GM13977 (cell line): ENCODE data around the gene TBPL1.

Source experiments
- DNase-seq: peaks from one replicate; pipeline ENCODE4 v3.0.0; 2012; ENCODE audit warnings: low spot score
- CTCF ChIP-seq: IDR thresholded peaks from 2 replicates; pipeline ENCODE4 v1.5.1; 2012; ENCODE audit warnings: mild to moderate bottlenecking, control low read depth; ENCODE audit not compliant: insufficient read depth; ENCODE audit errors: extremely low read depth, missing control alignments
- in situ Hi-C: fragments of 300-500 bp; cut with MboI; formaldehyde crosslinking; loops from one replicate; pipeline ENCODE4 v1.12.0; 2022; ENCODE audit warnings: low sequenced_read_pairs, low pct_unique_long_range_greater_than_20kb, mixed read lengths, inconsistent platforms; ENCODE audit not compliant: unreplicated experiment

Gene TBPL1

GRCh38 chr6:133953634-133954415, 801 bp downstream of the TBPL1 start:
- in situ Hi-C loops = no loop called here
- no peak for TF ChIP-seq CTCF
- DNase-seq = no peak

- in situ Hi-C loops = no loop called here
- DNase-seq = no peak
- no peak for TF ChIP-seq CTCF
These were observed 1.9 kb downstream of the TBPL1 start for GRCh38 chr6:133954657-133955576.

GRCh38 chr6:133955582-133956415, 2.8 kb downstream of the TBPL1 start:
- TF ChIP-seq CTCF = no peak
- DNase-seq = no peak
- in situ Hi-C loops = no loop called here

- in situ Hi-C loops = no loop called here
- TF ChIP-seq CTCF = no peak
- DNase-seq = no peak
These were observed 3.5 kb downstream of the TBPL1 start for GRCh38 chr6:133956416-133957049.

GRCh38 chr6:133957227-133957626, 4.2 kb downstream of the TBPL1 start:
- no peak for DNase-seq
- in situ Hi-C loops = no loop called here
- no peak for TF ChIP-seq CTCF

GRCh38 chr6:133957780-133958242, 4.8 kb downstream of the TBPL1 start:
- no peak for TF ChIP-seq CTCF
- DNase-seq = no peak
- in situ Hi-C loops = no loop called here
